CD1c-positive myeloid dendritic cell (primary cell): ENCODE results near the gene FCN2.

ENCODE experiments used
- DNase-seq: peaks from one replicate; pipeline ENCODE4 v3.0.0-alpha.2; 2016; ENCODE audit errors: extremely low spot score

Gene FCN2

GRCh38 chr9:134912126-134912840 is 31.7 kb downstream of the FCN2 start:
- DNase-seq = no peak

GRCh38 chr9:134913041-134913712 is 32.6 kb downstream of the FCN2 start:
- DNase-seq = no peak

GRCh38 chr9:134913713-134914500 is 33.3 kb downstream of the FCN2 start:
- DNase-seq = no peak

- no peak for DNase-seq
These were observed 33.9 kb downstream of the FCN2 start for GRCh38 chr9:134914501-134914834.

GRCh38 chr9:134915046-134915985 is 34.7 kb downstream of the FCN2 start:
- no peak for DNase-seq

- no peak for DNase-seq
These were observed 35.6 kb downstream of the FCN2 start for GRCh38 chr9:134916161-134916665.

- peak; percentile 62 for DNase-seq
These were observed 37.1 kb downstream of the FCN2 start, which contains the start of gene FCN1 for GRCh38 chr9:134917431-134918373. FCN1 (minus strand) TSS chr9:134917912; CDS start chr9:134917871, 41 bp downstream.

GRCh38 chr9:134918646-134919045 is 38.0 kb downstream of the FCN2 start:
- DNase-seq = no peak

- peak; percentile 82 for DNase-seq
These were observed 38.7 kb downstream of the FCN2 start for GRCh38 chr9:134919303-134919702.

- peak; percentile 88 for DNase-seq
These were observed 41.7 kb downstream of the FCN2 start for GRCh38 chr9:134922066-134922931.

- DNase-seq = peak; percentile 79
These were observed 42.3 kb downstream of the FCN2 start for GRCh38 chr9:134922932-134923240.

GRCh38 chr9:134923466-134923865 is 42.9 kb downstream of the FCN2 start:
- no peak for DNase-seq

- DNase-seq = peak; percentile 56
These were observed 44.5 kb downstream of the FCN2 start for GRCh38 chr9:134925011-134925511.

- DNase-seq = peak; percentile 28
These were observed 48.0 kb downstream of the FCN2 start for GRCh38 chr9:134928436-134929192.

- peak; percentile 92 for DNase-seq
These were observed 48.9 kb downstream of the FCN2 start for GRCh38 chr9:134929193-134930158.

- no peak for DNase-seq
These were observed 49.8 kb downstream of the FCN2 start for GRCh38 chr9:134930398-134930797.

- DNase-seq = no peak
These were observed 51.6 kb downstream of the FCN2 start for GRCh38 chr9:134932171-134932570.
